Raji (cell line): ENCODE measurements around the gene MAD2L2.

Experiments used
- POLR2A ChIP-seq: IDR thresholded peaks from 2 replicates; pipeline ENCODE4 v1.6.1; 2011; ENCODE audit warnings: low read depth, low read length, control low read depth; ENCODE audit not compliant: insufficient read depth

The MAD2L2 gene

DNA sequence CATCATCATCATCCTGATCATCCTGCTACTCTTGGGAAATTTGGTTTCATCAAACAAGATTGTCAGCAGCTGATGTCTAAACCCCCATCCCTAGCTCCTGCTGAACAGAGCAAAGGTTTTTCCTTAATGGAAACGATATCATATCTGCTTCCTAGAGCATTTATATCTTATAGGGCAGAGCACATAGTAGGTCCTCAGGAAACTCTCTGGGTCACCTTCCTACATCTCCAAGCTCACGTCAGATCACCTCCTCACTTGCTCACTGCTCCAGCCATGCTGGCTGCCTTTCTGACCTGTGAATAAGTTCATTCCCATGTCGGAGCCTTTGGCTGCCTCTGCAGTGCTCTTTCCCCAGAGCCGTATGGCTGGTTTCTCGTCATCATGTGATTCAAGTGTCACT lies 37.2 kb downstream of the MAD2L2 start:
- TF ChIP-seq POLR2A, result no peak

DNA sequence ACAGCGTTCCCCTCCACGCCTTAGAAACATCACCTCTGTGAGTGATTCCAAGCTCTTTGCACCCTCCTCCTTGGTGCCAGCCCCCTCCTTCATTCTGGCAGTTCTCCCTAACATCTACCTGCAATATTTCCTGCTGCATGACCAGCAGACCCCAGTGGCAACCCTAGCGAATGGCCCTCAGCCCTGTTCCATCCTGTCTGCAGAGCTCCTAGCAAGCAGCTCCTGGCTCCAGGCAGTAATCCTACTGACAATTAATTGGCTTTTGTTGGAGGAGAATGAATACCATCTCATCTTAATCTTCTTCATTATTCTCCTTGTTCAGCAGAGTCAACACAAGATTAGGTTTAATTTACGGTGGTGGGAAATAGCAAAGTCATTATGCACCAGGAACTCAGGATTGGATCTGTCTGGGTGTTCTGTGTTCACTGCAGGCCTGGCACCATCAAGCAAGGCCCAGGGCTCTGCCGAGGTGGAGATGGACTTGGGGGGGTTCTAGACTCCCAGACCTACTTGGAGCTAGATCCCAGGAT lies 39.1 kb downstream of the MAD2L2 start:
- TF ChIP-seq POLR2A, result no peak

DNA sequence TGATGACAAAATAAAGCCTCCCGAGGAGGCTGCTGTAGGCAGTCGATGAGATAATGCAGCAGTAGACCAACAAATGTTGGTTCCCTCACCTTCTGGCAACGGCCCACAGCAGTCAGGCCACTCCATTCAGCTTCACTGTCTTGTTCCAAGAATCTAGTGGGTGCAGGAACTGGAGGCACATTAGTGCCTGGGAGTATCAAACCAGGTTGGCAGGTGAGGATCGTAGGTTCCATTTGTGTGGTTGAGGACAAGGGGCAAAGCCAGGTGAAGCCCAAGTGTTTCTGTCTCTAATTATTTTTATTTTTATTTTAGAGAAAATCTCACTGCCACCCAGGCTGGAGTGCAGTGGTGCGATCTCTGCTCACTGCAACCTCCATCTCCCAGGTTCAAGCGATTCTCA lies 40.0 kb downstream of the MAD2L2 start:
- no peak for TF ChIP-seq POLR2A

DNA sequence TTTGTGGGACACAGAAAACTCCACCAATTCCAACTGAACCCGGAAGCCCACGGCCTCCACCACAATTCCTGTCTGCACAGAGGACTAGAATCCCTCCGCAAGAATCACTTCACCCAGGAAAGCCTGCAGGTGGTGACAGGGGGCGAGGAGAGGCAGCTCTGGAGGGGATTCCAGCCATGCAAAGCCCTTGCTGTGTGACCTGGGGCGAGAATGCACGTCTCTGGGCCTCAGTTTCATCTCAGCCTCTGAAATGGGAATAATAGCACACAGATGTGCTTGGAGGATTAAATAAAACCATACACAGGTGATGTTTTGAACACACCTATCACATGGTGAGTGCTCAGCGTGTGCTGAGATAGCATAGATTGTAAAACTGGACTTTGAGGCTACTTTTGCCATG lies 40.8 kb downstream of the MAD2L2 start:
- TF ChIP-seq POLR2A, result no peak

DNA sequence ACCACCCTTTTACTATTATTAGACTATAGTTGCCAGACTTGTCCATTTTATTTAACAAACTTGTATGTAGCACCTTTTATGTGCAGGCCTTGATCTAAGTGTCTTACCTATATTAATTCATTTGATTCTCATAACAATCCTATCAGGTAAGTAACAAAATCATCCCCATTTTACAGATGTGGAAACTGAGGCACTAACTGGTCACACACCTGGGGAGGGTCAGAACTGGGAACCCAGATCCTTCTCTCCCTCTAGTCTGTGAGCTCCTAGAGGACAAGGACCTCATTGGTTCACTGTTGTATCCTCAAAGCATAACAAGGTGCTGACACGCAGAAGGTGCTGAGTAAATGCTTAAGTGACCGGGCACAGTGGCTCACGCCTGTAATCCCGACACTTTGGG lies 41.6 kb downstream of the MAD2L2 start:
- no peak for TF ChIP-seq POLR2A

DNA sequence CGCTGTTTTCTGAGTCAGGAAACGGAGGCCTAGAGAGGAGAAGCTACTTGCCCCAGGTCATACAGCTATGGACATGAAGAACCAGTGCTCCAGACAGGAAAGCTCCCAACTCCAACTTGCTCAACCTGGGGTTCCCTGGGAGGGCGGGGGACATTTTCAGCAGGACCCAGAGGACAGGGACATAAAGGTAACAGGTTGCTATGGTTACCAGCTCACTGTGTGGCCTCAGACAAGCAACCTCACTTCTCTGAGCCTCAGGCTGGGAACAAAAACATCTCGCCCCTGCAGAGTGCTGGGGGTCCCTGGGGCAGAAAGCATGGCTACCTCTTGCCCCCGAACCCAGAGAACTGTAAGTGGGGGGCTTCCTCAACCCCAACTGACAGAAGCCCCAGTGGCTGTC lies 42.8 kb downstream of the MAD2L2 start:
- TF ChIP-seq POLR2A, result no peak

DNA sequence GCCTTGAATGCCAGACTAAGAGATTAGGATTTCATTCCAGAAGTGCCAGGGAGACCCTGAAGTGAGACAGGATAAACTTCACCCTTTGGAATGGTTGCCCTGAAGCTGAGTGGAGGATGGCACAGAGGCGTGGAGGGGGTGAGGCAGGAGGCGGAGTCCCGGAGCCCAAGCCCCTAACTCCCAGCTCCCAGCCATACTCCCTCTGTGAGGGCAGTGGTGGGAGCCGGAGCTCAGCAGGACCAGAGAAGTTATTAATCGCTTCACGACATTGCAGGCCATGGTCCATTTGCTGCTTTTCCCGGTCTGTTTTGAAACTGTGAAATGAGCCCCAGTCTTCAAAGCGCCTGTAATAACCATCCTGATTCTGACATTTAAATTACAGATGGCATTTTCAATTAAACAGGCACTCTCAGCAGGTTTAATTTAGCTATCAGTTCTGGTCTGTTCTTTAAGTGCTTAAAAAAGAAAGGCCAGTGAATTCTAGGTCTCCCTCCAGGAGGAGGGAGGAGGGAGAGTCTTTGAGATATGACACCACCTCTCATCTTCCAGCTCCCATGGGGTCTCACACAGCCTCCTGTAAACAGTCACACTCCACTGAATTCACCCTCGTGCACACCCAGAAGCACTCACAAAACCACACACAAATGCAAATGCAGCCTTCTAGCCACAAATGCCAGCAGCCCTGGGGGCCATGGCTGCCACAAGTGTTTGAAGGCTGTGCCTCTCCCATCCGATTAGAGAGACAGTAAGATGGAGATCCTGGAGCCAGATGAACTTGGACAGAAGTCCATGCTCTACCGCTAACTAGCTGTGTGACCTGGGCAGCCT lies 46.4 kb downstream of the MAD2L2 start:
- no peak for TF ChIP-seq POLR2A

DNA sequence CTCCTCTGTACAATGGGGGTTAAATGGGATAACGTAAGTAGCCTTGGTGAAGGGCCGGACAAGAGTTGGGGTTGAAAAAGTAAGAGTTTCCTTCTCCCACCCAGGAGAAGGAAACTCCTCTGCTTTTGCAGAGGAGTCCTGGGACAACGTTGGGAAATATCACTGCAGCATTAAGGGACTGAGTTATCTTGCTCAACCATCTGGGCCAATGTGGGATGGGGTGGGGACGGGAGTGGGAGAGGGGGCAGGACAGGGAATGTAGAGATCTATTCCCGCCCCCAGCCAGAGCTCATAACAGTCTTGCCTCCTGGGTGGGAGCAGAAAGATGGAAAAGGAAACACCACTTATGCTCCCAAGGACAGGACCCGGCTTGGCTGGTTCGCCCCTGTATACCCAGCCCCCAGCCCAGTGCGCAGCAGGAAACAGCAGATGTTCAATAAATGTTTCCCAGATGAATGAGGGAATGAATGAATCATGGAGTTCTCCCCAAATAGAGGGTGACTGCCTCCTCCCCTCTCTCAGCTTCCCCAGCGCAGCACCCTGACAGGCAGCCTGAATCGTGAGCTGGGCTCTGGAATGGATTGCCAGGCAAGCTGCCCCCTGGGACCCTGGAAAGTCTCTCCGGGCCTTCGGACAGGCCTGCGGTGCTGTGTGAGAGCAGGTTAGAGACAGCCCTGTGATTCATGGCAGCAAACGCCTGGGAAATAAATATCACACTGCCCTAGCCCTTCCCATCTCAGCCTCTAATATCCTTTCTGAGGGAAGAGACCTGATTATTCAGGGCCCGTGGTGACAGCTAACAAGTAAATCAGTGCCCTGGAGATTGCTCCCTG lies 51.5 kb downstream of the MAD2L2 start:
- TF ChIP-seq POLR2A, result no peak

DNA sequence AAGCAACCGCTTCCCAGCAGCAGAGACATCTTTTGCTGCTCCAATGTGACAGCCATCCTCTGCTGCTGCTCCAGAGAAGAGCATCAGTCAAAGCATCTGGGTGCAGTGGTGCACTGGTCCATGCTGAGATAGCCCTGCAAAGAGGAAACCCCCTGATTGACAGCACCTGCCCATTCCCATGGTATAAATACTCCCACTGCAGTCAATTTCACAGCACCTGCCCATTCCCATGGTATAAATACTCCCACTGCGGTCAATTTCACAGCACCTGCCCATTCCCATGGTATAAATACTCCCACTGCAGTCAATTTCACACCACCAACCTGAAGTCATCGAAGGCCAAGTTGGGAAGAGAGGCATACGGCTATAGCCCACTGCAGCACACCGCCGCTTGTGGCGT lies 52.2 kb downstream of the MAD2L2 start:
- TF ChIP-seq POLR2A, result no peak

DNA sequence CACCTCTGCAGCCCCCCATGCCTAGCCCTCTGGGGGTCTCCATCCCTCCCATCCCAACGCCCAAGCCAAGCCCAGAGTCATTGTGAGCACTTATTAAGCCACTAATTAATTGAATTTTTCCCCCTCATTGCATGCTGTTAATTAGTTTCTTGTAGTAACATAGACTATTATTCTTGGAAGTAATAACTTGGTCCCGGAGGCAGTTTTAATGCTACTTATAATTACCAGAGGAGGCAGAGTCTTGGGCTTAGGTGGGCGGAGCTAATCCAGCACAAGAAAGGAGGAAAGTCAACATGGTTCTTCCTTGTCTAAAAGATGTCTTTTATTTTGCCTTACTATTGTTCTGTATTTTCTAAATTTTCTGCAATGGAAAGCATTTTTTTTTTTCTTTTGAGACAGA lies 54.4 kb downstream of the MAD2L2 start:
- no peak for TF ChIP-seq POLR2A
